Liver (tissue), 9 donors: ENCODE measurements around the gene KIAA0825. TPM values are rescaled to one million over a fixed set of nuclear protein-coding genes. Genes with fewer than 3 reads are reported as not detected.
A peak's percentile ranks its signal among the peaks of the same experiment; 100 is the strongest.

Experiments used
- DNase-seq: peaks from one replicate; pipeline ENCODE4 v3.0.0-alpha.2; 2017; ENCODE audit warnings: low spot score
- H3K27ac ChIP-seq, 2 donors: one replicate each; pipeline ENCODE4 v1.7.0; 2013; ENCODE audit warnings: inconsistent platforms in 2 of 2, low read length in 2 of 2, control low read depth in 1 of 2, low read depth in 1 of 2, mild to moderate bottlenecking in 1 of 2
- H3K27me3 ChIP-seq, 4 donors: one replicate each; pipeline versions ENCODE4 v1.6.1 to v1.7.0; 2013; ENCODE audit warnings: low read length in 3 of 4, inconsistent platforms in 1 of 4, mild to moderate bottlenecking in 1 of 4, moderate library complexity in 1 of 4; ENCODE audit not compliant: control insufficient read depth in 4 of 4, insufficient read depth in 4 of 4
- H3K36me3 ChIP-seq, 4 donors: one replicate each; pipeline versions ENCODE4 v1.6.1 to v1.7.0; 2013; ENCODE audit warnings: low read length in 3 of 4, mild to moderate bottlenecking in 3 of 4, low read depth in 1 of 4, moderate library complexity in 1 of 4; ENCODE audit not compliant: control insufficient read depth in 4 of 4, insufficient read depth in 3 of 4
- H3K4me1 ChIP-seq, 4 donors: one replicate each; pipeline versions ENCODE4 v1.6.1 to v1.7.0; 2013; ENCODE audit warnings: low read length in 3 of 4, mild to moderate bottlenecking in 3 of 4, moderate library complexity in 1 of 4; ENCODE audit not compliant: control insufficient read depth in 4 of 4, insufficient read depth in 4 of 4
- H3K4me3 ChIP-seq, 3 donors: one replicate each; pipeline versions ENCODE4 v1.6.1 to v1.7.0; 2013; ENCODE audit warnings: low read length in 3 of 3, control low read depth in 1 of 3, low read depth in 1 of 3, mild to moderate bottlenecking in 1 of 3
- H3K9ac ChIP-seq, 2 donors: one replicate each; pipeline ENCODE4 v1.7.0; 2013; ENCODE audit warnings: low read length in 2 of 2, mild to moderate bottlenecking in 2 of 2, moderate library complexity in 2 of 2, control low read depth in 1 of 2, low read depth in 1 of 2
- H3K9me3 ChIP-seq, 4 donors: one replicate each; pipeline versions ENCODE4 v1.6.1 to v1.7.0; 2013; ENCODE audit warnings: low read length in 3 of 4; ENCODE audit not compliant: control insufficient read depth in 4 of 4
- CTCF ChIP-seq: fragments of 150-350 bp; IDR thresholded peaks from 2 replicates; pipeline ENCODE4 v1.5.1; 2017; ENCODE audit warnings: improper control_type of control experiment, low read depth, low read length; ENCODE audit not compliant: missing input control
- FOXA1 ChIP-seq: IDR thresholded peaks from 2 replicates; pipeline ENCODE4 v1.6.1; 2016; ENCODE audit warnings: antibody characterized with exemption
- FOXA2 ChIP-seq: IDR thresholded peaks from 2 replicates; pipeline ENCODE4 v1.6.1; 2016; ENCODE audit warnings: antibody characterized with exemption
- GABPA ChIP-seq, 2 donors: IDR thresholded peaks in 1 of 2; conservative IDR thresholded peaks in 1 of 2; 2 replicates each; pipeline ENCODE4 v1.6.1; 2016; ENCODE audit warnings: antibody characterized with exemption in 2 of 2, mild to moderate bottlenecking in 1 of 2, moderate library complexity in 1 of 2
- HNF4A ChIP-seq, 2 donors: conservative IDR thresholded peaks; 2 replicates each; pipeline ENCODE4 v1.6.1; 2016; ENCODE audit warnings: antibody characterized with exemption in 2 of 2, mild to moderate bottlenecking in 2 of 2
- HNF4G ChIP-seq: IDR thresholded peaks from 2 replicates; pipeline ENCODE4 v1.6.1; 2016; ENCODE audit warnings: antibody characterized with exemption
- JUND ChIP-seq, 2 donors: IDR thresholded peaks; 2 replicates each; pipeline ENCODE4 v1.6.1; 2016; ENCODE audit warnings: antibody characterized with exemption in 2 of 2
- MAX ChIP-seq: IDR thresholded peaks from 2 replicates; pipeline ENCODE4 v1.6.1; 2016; ENCODE audit warnings: antibody characterized with exemption
- NR2F2 ChIP-seq: IDR thresholded peaks from 2 replicates; pipeline ENCODE4 v1.6.1; 2016; ENCODE audit warnings: antibody characterized with exemption
- RAD21 ChIP-seq, 2 donors: IDR thresholded peaks; 2 replicates each; pipeline ENCODE4 v1.6.1; 2016; ENCODE audit warnings: antibody characterized with exemption in 2 of 2, mild to moderate bottlenecking in 2 of 2
- REST ChIP-seq: IDR thresholded peaks from 2 replicates; pipeline ENCODE4 v1.6.1; 2016; ENCODE audit warnings: antibody characterized with exemption, mild to moderate bottlenecking
- RXRA ChIP-seq, 2 donors: IDR thresholded peaks; 2 replicates each; pipeline ENCODE4 v1.6.1; 2017 to 2018; ENCODE audit warnings: antibody characterized with exemption in 2 of 2, mild to moderate bottlenecking in 1 of 2
- SP1 ChIP-seq: IDR thresholded peaks from 2 replicates; pipeline ENCODE4 v1.6.1; 2018; ENCODE audit warnings: antibody characterized with exemption, mild to moderate bottlenecking
- TAF1 ChIP-seq: conservative IDR thresholded peaks from 2 replicates; pipeline ENCODE4 v1.6.1; 2016; ENCODE audit warnings: antibody characterized with exemption, mild to moderate bottlenecking
- YY1 ChIP-seq: IDR thresholded peaks from 2 replicates; pipeline ENCODE4 v1.6.1; 2016; ENCODE audit warnings: antibody characterized with exemption, mild to moderate bottlenecking
- ZBTB33 ChIP-seq: IDR thresholded peaks from 2 replicates; pipeline ENCODE4 v1.6.1; 2016; ENCODE audit warnings: antibody characterized with exemption
- WGBS: extraction: QIAGEN DNeasy Blood & Tissue Kit; methylation state at CpG from one replicate; pipeline ENCODE4 v1.1.7; 2013; 5-methylcytosine and 5-hydroxymethylcytosine counted together
- polyA plus RNA-seq, 2 donors: library from polyadenylated mRNA; stranded (reverse) in 1 of 2; unstranded in 1 of 2; fragments of 200-250 nt in 1 of 2; fragments of >200 nt in 1 of 2; fragmentation: Nextera tagmentation in 1 of 2; extraction: Ambion mirVana in 1 of 2; gene quantifications; one replicate each; pipeline versions ENCODE4 v1.2.1 to v1.2.3, GENCODE V29; 2013 to 2015
- total RNA-seq, 2 donors: library from RNA; depleted of rRNA; stranded (reverse); fragments of >200 nt; gene quantifications; one replicate each; pipeline ENCODE4 v1.2.3, GENCODE V29; 2014
- TF ChIP-seq, protein P1 (sequence below): IDR thresholded peaks from 2 replicates; pipeline ENCODE4 v1.6.1; 2016; ENCODE audit warnings: antibody characterized with exemption
- donor health status: healthy.
- donor health status: healthy.
- donor health status: healthy.
- donor health status: healthy.
- donor health status: healthy.

The KIAA0825 gene
- total and polyA plus RNA-seq, 4 donors = 0.25 to 3.2 (median 1.2) TPM

GRCh38 chr5:94240596-94240992, 377.8 kb downstream of the KIAA0825 start:
- 33% methylated on average over 5 of the region's 5 CpGs for WGBS
- H3K27me3 ChIP-seq = no peaks in the 10 kb centered on the region
- peak overlapping the region; percentile 21 to 57 for H3K27ac ChIP-seq
- H3K4me1 ChIP-seq = peaks cover 7 to 25% (median 18%) of the 10 kb centered on the region in 4 donors
- H3K9ac ChIP-seq = no peak overlapping the region
- H3K36me3 ChIP-seq = no peaks in the 10 kb centered on the region
- TF ChIP-seq SP1 (no peak), FOXA2 (no peak), ZBTB33 (no peak), RXRA (IDR thresholded peaks at IDR 0.05) (no peak), HNF4A (conservative IDR thresholded peaks at IDR 0.05) (no peak), MAX (no peak), GABPA (IDR thresholded peaks at IDR 0.05 in 1 of 2, conservative IDR thresholded peaks at IDR 0.05 in 1 of 2) (no peak), YY1 (no peak), FOXA1 (no peak), REST (no peak), CTCF (no peak), HNF4G (no peak), NR2F2 (no peak), JUND (IDR thresholded peaks at IDR 0.05) (no peak), TAF1 (no peak)
- TF ChIP-seq, protein P1, sequence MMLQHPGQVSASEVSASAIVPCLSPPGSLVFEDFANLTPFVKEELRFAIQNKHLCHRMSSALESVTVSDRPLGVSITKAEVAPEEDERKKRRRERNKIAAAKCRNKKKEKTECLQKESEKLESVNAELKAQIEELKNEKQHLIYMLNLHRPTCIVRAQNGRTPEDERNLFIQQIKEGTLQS = no peak
- H3K9me3 ChIP-seq = peaks cover 0 to 8% (median 3%) of the 10 kb centered on the region in 4 donors
- DNase-seq = no peak
- H3K4me3 ChIP-seq = no peak overlapping the region

DNA sequence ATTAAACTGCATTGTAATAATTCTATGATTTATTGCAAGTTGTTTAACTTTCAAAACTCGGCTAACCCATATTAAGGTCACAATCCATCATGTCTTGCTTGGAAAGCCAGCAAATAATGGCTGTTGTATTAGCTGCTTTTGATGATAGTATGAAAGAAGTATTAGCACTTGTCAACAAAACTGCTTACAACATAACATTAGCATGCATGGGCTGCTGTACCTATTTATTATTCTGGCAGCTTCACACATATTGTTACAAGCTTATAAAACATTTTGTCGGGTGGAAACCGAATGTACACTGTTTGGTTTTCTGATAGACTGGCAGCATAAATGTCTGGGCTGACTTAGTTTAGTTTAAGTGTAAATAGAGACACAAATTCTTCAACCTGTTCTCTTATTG, 378.3 kb downstream of the KIAA0825 start:
- WGBS = 22% methylated on average over 3 of the region's 3 CpGs
- H3K27me3 ChIP-seq = no peaks in the 10 kb centered on the region
- no peak for TF ChIP-seq FOXA1
- TF ChIP-seq RAD21 (IDR thresholded peaks at IDR 0.05) = no peak
- no peak for TF ChIP-seq SP1
- no peak for TF ChIP-seq YY1
- TF ChIP-seq, protein P1 = no peak
- TF ChIP-seq CTCF = no peak
- TF ChIP-seq HNF4G = no peak
- TF ChIP-seq GABPA (IDR thresholded peaks at IDR 0.05 in 1 of 2, conservative IDR thresholded peaks at IDR 0.05 in 1 of 2) = no peak
- no peak for TF ChIP-seq MAX
- no peak for TF ChIP-seq FOXA2
- no peak for TF ChIP-seq RXRA (IDR thresholded peaks at IDR 0.05)
- no peak for TF ChIP-seq REST

More for the DNA sequence above, 378.3 kb downstream of the KIAA0825 start:
- Histone ChIP-seq H3K4me3 (no peak overlapping the region), H3K36me3 (no peaks in the 10 kb centered on the region), H3K27ac (peak overlapping the region in 1 of 2 donors; percentile 21), H3K4me1 (peaks cover 7 to 27% (median 19%) of the 10 kb centered on the region in 4 donors), H3K9ac (no peak overlapping the region), H3K9me3 (peaks cover 1 to 8% (median 5%) of the 10 kb centered on the region in 4 donors)
- DNase-seq = no peak
